HCT116 (cell line): Measurements from ENCODE around the gene LYPD6. TPM values are rescaled to one million over a fixed set of nuclear protein-coding genes. Genes with fewer than 3 reads are reported as not detected.

Experiments
- ATAC-seq: fragments of 200-7000 bp; cut with Tn5 transposase; 2 replicates; pipeline ENCODE4 v1.9.1; 2020; ENCODE audit warnings: mild to moderate bottlenecking, moderate library complexity
- BruUV-seq: library from RNA; stranded (reverse); fragments of 400-500 nt; replicated peaks from 2 replicates; lab custom pipeline; 2021; lab: Mats Ljungman, UMichigan
- CTCF ChIA-PET: fragments of 300-600 bp; sonication (Branson Sonifier 250); formaldehyde crosslinking; loops from one replicate; lab custom pipeline; 2021; ENCODE audit warnings: antibody characterized with exemption; lab: Charles Lee
- POLR2A ChIA-PET: fragments of 300-600, 350-600 bp; sonication (Branson Sonifier 250); formaldehyde crosslinking; loops from one replicate; lab custom pipeline; 2021; ENCODE audit warnings: antibody characterized with exemption; lab: Charles Lee
- RAD21 ChIA-PET, 2 experiments: fragments of 300-600 bp; sonication (Branson Sonifier 250); formaldehyde crosslinking; loops; one replicate each; lab custom pipeline; 2023; ENCODE audit warnings: low total read pairs in 2 of 2; ENCODE audit not compliant: uncharacterized antibody in 2 of 2, unreplicated experiment in 2 of 2, low non-redundant PET in 1 of 2; lab: Charles Lee
- DNase-seq: peaks from one replicate; pipeline ENCODE4 v3.0.0-alpha.2; 2010; ENCODE audit warnings: low read depth, low spot score
- H2AFZ ChIP-seq: fragments of 200-600 bp; shearing (Covaris generic), sonication (generic); 2 replicates; pipeline ENCODE4 v1.6.1; 2017; ENCODE audit warnings: low read depth, mixed run types, mixed read lengths, antibody characterized with exemption, low read length; ENCODE audit not compliant: poor library complexity, severe bottlenecking
- H3K27ac ChIP-seq: 2 replicates; pipeline ENCODE4 v1.5.1; 2012; ENCODE audit warnings: low read depth, low read length
- H3K27me3 ChIP-seq: fragments of 200-600 bp; sonication (generic); 2 replicates; pipeline ENCODE4 v1.6.1; 2016; ENCODE audit warnings: mixed run types, low read length, mixed read lengths; ENCODE audit not compliant: insufficient read depth
- H3K36me3 ChIP-seq, 2 experiments: fragments of 200-500 bp in 1 of 2; fragments of 200-600 bp in 1 of 2; sonication (Bioruptor generic) in 1 of 2; sonication (generic) in 1 of 2; 2 replicates each; pipeline versions ENCODE4 v1.5.1 to v1.6.1; 2014 to 2016; ENCODE audit warnings: low read length in 2 of 2, inconsistent platforms in 1 of 2, mixed read lengths in 1 of 2, mixed run types in 1 of 2; ENCODE audit not compliant: insufficient read depth in 2 of 2, control insufficient read depth in 1 of 2
- H3K4me1 ChIP-seq, 2 experiments: fragments of 200-600 bp in 1 of 2; sonication (generic) in 1 of 2; 2 replicates each; pipeline versions ENCODE4 v1.5.1 to v1.6.1; 2012 to 2017; ENCODE audit warnings: low read length in 2 of 2, inconsistent platforms in 1 of 2, mild to moderate bottlenecking in 1 of 2, mixed read lengths in 1 of 2, mixed run types in 1 of 2, moderate library complexity in 1 of 2; ENCODE audit not compliant: insufficient read depth in 2 of 2, control insufficient read depth in 1 of 2
- H3K4me2 ChIP-seq: fragments of 200-600 bp; sonication (generic); 2 replicates; pipeline ENCODE4 v1.6.1; 2017; ENCODE audit warnings: mixed run types, low read length, mixed read lengths
- H3K4me3 ChIP-seq, 2 experiments: fragments of 200-600 bp in 1 of 2; sonication (generic) in 1 of 2; replicated peaks in 1 of 2; 2 replicates each; pipeline ENCODE4 v1.5.1; 2011 to 2016; ENCODE audit warnings: low read length in 2 of 2, control low read depth in 1 of 2, low read depth in 1 of 2, mild to moderate bottlenecking in 1 of 2, mixed read lengths in 1 of 2, mixed run types in 1 of 2
- H3K79me2 ChIP-seq: fragments of 200-600 bp; sonication (generic); 2 replicates; pipeline ENCODE4 v1.6.1; 2017; ENCODE audit warnings: mild to moderate bottlenecking, mixed run types, low read length, moderate library complexity, mixed read lengths; ENCODE audit not compliant: insufficient read depth
- H3K9ac ChIP-seq: fragments of 200-600 bp; sonication (generic); 2 replicates; pipeline ENCODE4 v1.6.1; 2016; ENCODE audit warnings: low read length, mixed read lengths
- H3K9me2 ChIP-seq: fragments of 200-600 bp; sonication (generic), shearing (Covaris generic); 2 replicates; pipeline ENCODE4 v1.6.1; 2017; ENCODE audit warnings: mixed run types, mild to moderate bottlenecking, moderate library complexity; ENCODE audit not compliant: insufficient read depth
- H3K9me3 ChIP-seq, 2 experiments: fragments of 200-500 bp in 1 of 2; fragments of 200-600 bp in 1 of 2; sonication (Bioruptor generic) in 1 of 2; sonication (generic) in 1 of 2; 2 replicates each; pipeline ENCODE4 v1.6.1; 2014 to 2017; ENCODE audit warnings: low read length in 2 of 2, mixed read lengths in 2 of 2, inconsistent platforms in 1 of 2, low read depth in 1 of 2, mild to moderate bottlenecking in 1 of 2, mixed run types in 1 of 2, moderate library complexity in 1 of 2; ENCODE audit not compliant: control insufficient read depth in 1 of 2, insufficient read depth in 1 of 2
- H4K20me1 ChIP-seq: fragments of 200-600 bp; sonication (generic), shearing (Covaris generic); 2 replicates; pipeline ENCODE4 v1.6.1; 2017; ENCODE audit warnings: mixed run types, mild to moderate bottlenecking, moderate library complexity; ENCODE audit not compliant: insufficient read depth
- CBX3 ChIP-seq: IDR thresholded peaks from 2 replicates; pipeline ENCODE4 v1.6.1; 2012; ENCODE audit warnings: low read depth
- CEBPB ChIP-seq: IDR thresholded peaks from 2 replicates; pipeline ENCODE4 v1.6.1; 2012; ENCODE audit warnings: low read depth
- EZH2phosphoT487 ChIP-seq: fragments of 200-600 bp; IDR thresholded peaks from 2 replicates; pipeline ENCODE4 v1.6.1; 2018; ENCODE audit warnings: antibody characterized with exemption, borderline replicate concordance
- FOSL1 ChIP-seq: IDR thresholded peaks from 2 replicates; pipeline ENCODE4 v1.6.1; 2012; ENCODE audit warnings: low read depth
- POLR2A ChIP-seq: IDR thresholded peaks from 2 replicates; pipeline ENCODE4 v1.7.0; 2011; ENCODE audit warnings: borderline replicate concordance; ENCODE audit not compliant: insufficient read depth, insufficient read length; ENCODE audit errors: extremely low read depth
- POLR2AphosphoS5 ChIP-seq: IDR thresholded peaks from 2 replicates; pipeline ENCODE4 v1.6.1; 2011; ENCODE audit warnings: mild to moderate bottlenecking, low read depth, low read length, moderate library complexity
- SIN3A ChIP-seq: IDR thresholded peaks from 2 replicates; pipeline ENCODE4 v1.6.1; 2012; ENCODE audit warnings: low read depth
- SP1 ChIP-seq: IDR thresholded peaks from 2 replicates; pipeline ENCODE4 v1.6.1; 2012; ENCODE audit warnings: low read depth
- SRF ChIP-seq: IDR thresholded peaks from 2 replicates; pipeline ENCODE4 v1.6.1; 2012; ENCODE audit warnings: low read depth
- ZFX ChIP-seq: fragments of 450-650 bp; IDR thresholded peaks from 2 replicates; pipeline ENCODE4 v1.6.1; 2017
- intact Hi-C: fragments of 100-400 bp; cut with micrococcal nuclease; formaldehyde crosslinking; loops from 2 replicates; pipeline ENCODE4 v1.10.0; 2022
- total RNA-seq: library from RNA; stranded (reverse); gene quantifications from one replicate; pipeline ENCODE4 v1.2.1, GENCODE V29; 2021; ENCODE audit not compliant: unreplicated experiment
- TF ChIP-seq, protein P1 (sequence below): IDR thresholded peaks from 2 replicates; pipeline ENCODE4 v1.6.1; 2012
- TF ChIP-seq, protein P2 (sequence below): IDR thresholded peaks from 2 replicates; pipeline ENCODE4 v1.6.1; 2011; ENCODE audit warnings: mild to moderate bottlenecking, low read length, moderate library complexity; ENCODE audit not compliant: insufficient replicate concordance; ENCODE audit errors: extremely low read depth
- TF ChIP-seq, protein P3 (sequence below): IDR thresholded peaks from 2 replicates; pipeline ENCODE4 v1.6.1; 2012; ENCODE audit warnings: low read depth
- TF ChIP-seq, protein P4 (sequence below): IDR thresholded peaks from 2 replicates; pipeline ENCODE4 v1.6.1; 2012

The LYPD6 gene
- total RNA-seq, 1 experiment from 2014 or later, result 3.0 TPM

DNA sequence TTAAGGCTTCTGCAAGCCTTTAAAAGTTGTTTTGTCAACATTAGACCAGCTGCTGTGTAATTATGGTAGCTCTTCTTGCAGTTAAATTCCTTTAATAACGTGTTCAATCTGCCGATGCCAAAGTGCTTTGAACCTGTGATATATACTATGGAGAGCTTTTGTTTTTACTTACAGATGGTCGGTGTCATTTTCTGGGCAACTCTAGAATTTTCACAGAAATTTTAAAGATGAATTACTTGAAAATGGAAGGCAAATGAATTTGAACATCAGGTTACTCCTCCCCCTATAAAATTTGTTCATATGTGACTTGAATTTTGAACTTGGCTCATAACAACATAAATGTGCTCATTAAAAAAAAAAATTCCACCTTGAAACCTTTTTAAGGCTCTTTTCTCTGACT is 23.0 kb downstream of the LYPD6 start:
- Histone ChIP-seq H3K27me3 (no peaks in the 10 kb centered on the region), H3K4me1 (no peaks in the 10 kb centered on the region), H3K36me3 (no peaks in the 10 kb centered on the region), H3K9me3 (no peaks in the 10 kb centered on the region), H3K79me2 (no peaks in the 10 kb centered on the region), H3K9ac (no peak overlapping the region), H3K27ac (no peak overlapping the region), H2AFZ (no peak overlapping the region), H4K20me1 (no peaks in the 10 kb centered on the region), H3K4me3 (no peak overlapping the region), H3K9me2 (no peaks in the 10 kb centered on the region), H3K4me2 (no peak overlapping the region)
- ChIA-PET POLR2A (no interaction called here), RAD21 (no interaction called here), CTCF (no interaction called here)
- ATAC-seq (no peak), DNase-seq (no peak)
- intact Hi-C loops, result no loop called here
- TF ChIP-seq SP1 (no peak), FOSL1 (no peak), EZH2phosphoT487 (no peak), SRF (no peak), POLR2A (no peak), ZFX (no peak), POLR2AphosphoS5 (no peak), SIN3A (no peak), CEBPB (no peak), CBX3 (no peak)
- TF ChIP-seq, protein P1, sequence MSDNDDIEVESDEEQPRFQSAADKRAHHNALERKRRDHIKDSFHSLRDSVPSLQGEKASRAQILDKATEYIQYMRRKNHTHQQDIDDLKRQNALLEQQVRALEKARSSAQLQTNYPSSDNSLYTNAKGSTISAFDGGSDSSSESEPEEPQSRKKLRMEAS, result no peak
- TF ChIP-seq, protein P2, sequence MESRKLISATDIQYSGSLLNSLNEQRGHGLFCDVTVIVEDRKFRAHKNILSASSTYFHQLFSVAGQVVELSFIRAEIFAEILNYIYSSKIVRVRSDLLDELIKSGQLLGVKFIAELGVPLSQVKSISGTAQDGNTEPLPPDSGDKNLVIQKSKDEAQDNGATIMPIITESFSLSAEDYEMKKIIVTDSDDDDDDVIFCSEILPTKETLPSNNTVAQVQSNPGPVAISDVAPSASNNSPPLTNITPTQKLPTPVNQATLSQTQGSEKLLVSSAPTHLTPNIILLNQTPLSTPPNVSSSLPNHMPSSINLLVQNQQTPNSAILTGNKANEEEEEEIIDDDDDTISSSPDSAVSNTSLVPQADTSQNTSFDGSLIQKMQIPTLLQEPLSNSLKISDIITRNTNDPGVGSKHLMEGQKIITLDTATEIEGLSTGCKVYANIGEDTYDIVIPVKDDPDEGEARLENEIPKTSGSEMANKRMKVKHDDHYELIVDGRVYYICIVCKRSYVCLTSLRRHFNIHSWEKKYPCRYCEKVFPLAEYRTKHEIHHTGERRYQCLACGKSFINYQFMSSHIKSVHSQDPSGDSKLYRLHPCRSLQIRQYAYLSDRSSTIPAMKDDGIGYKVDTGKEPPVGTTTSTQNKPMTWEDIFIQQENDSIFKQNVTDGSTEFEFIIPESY, result no peak
- TF ChIP-seq, protein P3, sequence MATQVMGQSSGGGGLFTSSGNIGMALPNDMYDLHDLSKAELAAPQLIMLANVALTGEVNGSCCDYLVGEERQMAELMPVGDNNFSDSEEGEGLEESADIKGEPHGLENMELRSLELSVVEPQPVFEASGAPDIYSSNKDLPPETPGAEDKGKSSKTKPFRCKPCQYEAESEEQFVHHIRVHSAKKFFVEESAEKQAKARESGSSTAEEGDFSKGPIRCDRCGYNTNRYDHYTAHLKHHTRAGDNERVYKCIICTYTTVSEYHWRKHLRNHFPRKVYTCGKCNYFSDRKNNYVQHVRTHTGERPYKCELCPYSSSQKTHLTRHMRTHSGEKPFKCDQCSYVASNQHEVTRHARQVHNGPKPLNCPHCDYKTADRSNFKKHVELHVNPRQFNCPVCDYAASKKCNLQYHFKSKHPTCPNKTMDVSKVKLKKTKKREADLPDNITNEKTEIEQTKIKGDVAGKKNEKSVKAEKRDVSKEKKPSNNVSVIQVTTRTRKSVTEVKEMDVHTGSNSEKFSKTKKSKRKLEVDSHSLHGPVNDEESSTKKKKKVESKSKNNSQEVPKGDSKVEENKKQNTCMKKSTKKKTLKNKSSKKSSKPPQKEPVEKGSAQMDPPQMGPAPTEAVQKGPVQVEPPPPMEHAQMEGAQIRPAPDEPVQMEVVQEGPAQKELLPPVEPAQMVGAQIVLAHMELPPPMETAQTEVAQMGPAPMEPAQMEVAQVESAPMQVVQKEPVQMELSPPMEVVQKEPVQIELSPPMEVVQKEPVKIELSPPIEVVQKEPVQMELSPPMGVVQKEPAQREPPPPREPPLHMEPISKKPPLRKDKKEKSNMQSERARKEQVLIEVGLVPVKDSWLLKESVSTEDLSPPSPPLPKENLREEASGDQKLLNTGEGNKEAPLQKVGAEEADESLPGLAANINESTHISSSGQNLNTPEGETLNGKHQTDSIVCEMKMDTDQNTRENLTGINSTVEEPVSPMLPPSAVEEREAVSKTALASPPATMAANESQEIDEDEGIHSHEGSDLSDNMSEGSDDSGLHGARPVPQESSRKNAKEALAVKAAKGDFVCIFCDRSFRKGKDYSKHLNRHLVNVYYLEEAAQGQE, result no peak
- TF ChIP-seq, protein P4, sequence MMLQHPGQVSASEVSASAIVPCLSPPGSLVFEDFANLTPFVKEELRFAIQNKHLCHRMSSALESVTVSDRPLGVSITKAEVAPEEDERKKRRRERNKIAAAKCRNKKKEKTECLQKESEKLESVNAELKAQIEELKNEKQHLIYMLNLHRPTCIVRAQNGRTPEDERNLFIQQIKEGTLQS, result no peak
- BruUV-seq, result no TSS peak
